Measurements from ENCODE around the gene FCRLA.
A peak's percentile ranks its signal among the peaks of the same experiment; 100 is the strongest.

FCRLA gene

GRCh38 chr1:161731241-161731640 lies 24.2 kb downstream of the FCRLA start:
- H3K27me3 ChIP-seq (replicated peaks): no peaks in the 10 kb centered on the region
- H3K36me3 ChIP-seq (replicated peaks): no peaks in the 10 kb centered on the region
- in situ Hi-C loops (cut with HindIII; ENCODE audit: low pct_ligation_motif_present, low sequenced_read_pairs): no loop called here
- no peak for DNase-seq
- H3K4me3 ChIP-seq (ENCODE audit: low read depth, low read length): no peak overlapping the region
- no peak overlapping the region for H3K27ac ChIP-seq
- TF ChIP-seq, protein P1, sequence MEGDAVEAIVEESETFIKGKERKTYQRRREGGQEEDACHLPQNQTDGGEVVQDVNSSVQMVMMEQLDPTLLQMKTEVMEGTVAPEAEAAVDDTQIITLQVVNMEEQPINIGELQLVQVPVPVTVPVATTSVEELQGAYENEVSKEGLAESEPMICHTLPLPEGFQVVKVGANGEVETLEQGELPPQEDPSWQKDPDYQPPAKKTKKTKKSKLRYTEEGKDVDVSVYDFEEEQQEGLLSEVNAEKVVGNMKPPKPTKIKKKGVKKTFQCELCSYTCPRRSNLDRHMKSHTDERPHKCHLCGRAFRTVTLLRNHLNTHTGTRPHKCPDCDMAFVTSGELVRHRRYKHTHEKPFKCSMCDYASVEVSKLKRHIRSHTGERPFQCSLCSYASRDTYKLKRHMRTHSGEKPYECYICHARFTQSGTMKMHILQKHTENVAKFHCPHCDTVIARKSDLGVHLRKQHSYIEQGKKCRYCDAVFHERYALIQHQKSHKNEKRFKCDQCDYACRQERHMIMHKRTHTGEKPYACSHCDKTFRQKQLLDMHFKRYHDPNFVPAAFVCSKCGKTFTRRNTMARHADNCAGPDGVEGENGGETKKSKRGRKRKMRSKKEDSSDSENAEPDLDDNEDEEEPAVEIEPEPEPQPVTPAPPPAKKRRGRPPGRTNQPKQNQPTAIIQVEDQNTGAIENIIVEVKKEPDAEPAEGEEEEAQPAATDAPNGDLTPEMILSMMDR (IDR thresholded peaks at IDR 0.05; ENCODE audit: low read depth, low read length, missing control alignments): no peak

DNA sequence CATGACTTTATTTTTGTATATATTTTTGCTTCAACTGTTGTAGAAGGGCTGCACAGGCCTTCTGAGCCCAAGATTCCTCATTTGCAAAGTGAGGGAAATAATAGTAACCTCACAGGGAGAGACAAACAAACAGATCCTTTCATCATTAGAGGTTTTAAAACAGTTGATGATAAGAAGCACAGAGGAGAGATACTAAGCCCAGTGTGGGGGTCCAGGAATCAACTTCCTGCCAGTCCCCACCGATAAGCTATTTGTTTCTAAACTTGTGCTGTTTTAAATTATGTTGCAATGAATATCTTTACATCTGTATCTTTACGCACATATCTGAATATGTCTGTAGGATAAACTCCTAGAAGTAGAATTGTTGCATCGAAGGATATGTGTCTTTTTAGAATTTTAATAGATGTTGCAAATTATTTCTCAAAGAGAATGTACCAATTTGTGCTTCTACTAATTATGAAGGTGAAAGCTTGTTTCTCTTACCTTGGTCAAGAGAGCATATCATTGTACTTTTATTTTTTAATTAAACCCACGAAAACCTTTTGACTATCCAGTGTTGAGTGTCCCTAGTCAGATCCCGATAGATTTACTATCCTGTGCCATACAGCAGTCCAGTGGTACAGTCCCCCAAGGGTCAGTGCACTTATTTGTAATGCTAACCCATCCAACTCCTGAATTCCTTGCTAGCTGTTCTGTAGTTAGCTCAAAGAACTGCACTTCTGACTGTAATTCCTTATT lies 25.1 kb downstream of the FCRLA start:
- no peaks in the 10 kb centered on the region for H3K27me3 ChIP-seq (replicated peaks)
- in situ Hi-C loops (cut with HindIII; ENCODE audit: low pct_ligation_motif_present, low sequenced_read_pairs): no loop called here
- TF ChIP-seq, protein P1 (IDR thresholded peaks at IDR 0.05; ENCODE audit: low read depth, low read length, missing control alignments): no peak
- no peak overlapping the region for H3K27ac ChIP-seq
- no peaks in the 10 kb centered on the region for H3K36me3 ChIP-seq (replicated peaks)
- DNase-seq: no peak
- no peak overlapping the region for H3K4me3 ChIP-seq (ENCODE audit: low read depth, low read length)

- DNase-seq: peak; percentile 81
- TF ChIP-seq, protein P1 (IDR thresholded peaks at IDR 0.05; ENCODE audit: low read depth, low read length, missing control alignments): no peak
- no peak overlapping the region for H3K4me3 ChIP-seq (ENCODE audit: low read depth, low read length)
- in situ Hi-C loops (cut with HindIII; ENCODE audit: low pct_ligation_motif_present, low sequenced_read_pairs): no loop called here
- H3K27me3 ChIP-seq (replicated peaks): no peaks in the 10 kb centered on the region
- H3K36me3 ChIP-seq (replicated peaks): no peaks in the 10 kb centered on the region
- H3K27ac ChIP-seq: peak overlapping the region; percentile 68
Observed at GRCh38 chr1:161733526-161733925, 26.5 kb downstream of the FCRLA start.

GRCh38 chr1:161735837-161736236 lies 28.8 kb downstream of the FCRLA start:
- in situ Hi-C loops (cut with HindIII; ENCODE audit: low pct_ligation_motif_present, low sequenced_read_pairs): no loop called here
- H3K27ac ChIP-seq: no peak overlapping the region
- no peak overlapping the region for H3K4me3 ChIP-seq (ENCODE audit: low read depth, low read length)
- H3K36me3 ChIP-seq (replicated peaks): no peaks in the 10 kb centered on the region
- TF ChIP-seq, protein P1 (IDR thresholded peaks at IDR 0.05; ENCODE audit: low read depth, low read length, missing control alignments): no peak
- no peaks in the 10 kb centered on the region for H3K27me3 ChIP-seq (replicated peaks)
- no peak for DNase-seq

DNA sequence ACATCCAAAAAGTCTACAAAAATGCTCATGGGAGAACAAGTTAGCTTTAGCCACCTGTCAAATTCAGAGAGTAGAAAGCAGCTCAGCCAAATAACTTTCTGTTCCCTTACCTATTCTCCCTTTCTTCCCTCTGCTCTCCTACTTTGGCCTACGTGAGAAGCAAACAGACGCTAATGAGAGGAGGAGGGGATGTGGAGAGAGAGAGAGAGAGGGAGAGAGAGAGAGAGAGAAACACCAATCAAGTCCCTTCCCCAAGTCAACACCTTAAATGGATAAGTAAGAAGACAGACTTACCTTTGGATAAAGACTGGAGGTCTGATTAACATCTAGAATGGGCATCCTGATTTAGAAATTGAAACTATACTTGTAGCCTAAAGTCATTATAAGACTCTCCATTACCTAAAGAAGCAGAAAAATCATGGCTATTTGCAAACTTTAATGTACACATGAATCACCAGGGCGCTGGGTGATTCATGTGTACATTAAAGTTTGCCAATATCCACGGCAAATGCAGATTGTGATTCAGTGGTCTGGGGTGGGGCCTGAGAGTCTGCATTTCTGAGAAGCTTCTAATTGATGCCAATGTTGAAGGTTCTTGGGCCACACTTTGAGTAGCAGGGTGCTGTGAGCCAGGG lies 29.4 kb downstream of the FCRLA start:
- Histone ChIP-seq H3K4me3 (ENCODE audit: low read depth, low read length) (no peak overlapping the region), H3K27me3 (replicated peaks) (no peaks in the 10 kb centered on the region), H3K27ac (no peak overlapping the region), H3K36me3 (replicated peaks) (no peaks in the 10 kb centered on the region)
- TF ChIP-seq, protein P1 (IDR thresholded peaks at IDR 0.05; ENCODE audit: low read depth, low read length, missing control alignments): no peak
- in situ Hi-C loops (cut with HindIII; ENCODE audit: low pct_ligation_motif_present, low sequenced_read_pairs): no loop called here
- no peak for DNase-seq
